ENCODE measurements around the gene WTAP.
A peak's percentile ranks its signal among the peaks of the same experiment; 100 is the strongest.

Gene WTAP

DNA sequence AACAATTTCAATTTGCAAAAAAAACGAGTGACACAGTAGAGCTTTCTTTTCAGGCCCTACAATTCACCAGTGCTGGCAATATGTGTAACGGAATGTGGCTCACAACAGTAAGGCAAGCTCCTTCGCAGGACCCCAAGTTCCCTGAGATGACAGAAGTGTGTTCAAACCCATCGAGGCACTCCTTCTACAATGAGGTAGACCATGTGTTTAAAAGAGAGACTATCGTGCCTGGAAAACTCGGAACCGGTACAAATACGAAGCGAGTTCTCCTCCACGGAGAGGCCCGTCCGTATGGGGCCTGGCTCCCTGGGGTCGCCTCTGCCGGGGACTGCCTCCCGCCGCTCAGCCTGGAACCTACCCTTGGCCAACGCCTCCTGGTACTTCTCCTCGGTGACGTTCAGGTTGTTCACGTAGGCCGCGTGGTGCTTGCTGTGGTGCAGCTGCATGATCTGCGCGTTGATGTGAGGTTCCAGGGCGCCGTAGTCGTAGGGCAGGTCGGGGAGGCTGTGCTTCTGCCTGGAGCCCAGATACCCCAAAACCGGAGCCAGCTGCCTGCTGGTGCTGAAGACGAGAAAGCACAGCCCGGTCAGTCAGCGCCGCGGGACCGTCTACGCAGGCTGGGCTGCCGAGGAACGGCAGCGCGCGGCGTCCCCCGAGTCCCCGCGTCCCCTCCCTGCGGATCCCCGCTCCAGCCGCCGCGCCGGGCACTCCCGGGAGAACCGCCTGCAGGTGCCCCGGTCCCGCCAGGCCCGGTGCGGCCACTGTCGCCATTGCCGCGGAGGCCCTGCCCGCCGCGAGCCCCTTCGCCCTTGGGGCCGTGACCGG lies 34.8 kb upstream of the WTAP start:
- TF ChIP-seq, protein P1, sequence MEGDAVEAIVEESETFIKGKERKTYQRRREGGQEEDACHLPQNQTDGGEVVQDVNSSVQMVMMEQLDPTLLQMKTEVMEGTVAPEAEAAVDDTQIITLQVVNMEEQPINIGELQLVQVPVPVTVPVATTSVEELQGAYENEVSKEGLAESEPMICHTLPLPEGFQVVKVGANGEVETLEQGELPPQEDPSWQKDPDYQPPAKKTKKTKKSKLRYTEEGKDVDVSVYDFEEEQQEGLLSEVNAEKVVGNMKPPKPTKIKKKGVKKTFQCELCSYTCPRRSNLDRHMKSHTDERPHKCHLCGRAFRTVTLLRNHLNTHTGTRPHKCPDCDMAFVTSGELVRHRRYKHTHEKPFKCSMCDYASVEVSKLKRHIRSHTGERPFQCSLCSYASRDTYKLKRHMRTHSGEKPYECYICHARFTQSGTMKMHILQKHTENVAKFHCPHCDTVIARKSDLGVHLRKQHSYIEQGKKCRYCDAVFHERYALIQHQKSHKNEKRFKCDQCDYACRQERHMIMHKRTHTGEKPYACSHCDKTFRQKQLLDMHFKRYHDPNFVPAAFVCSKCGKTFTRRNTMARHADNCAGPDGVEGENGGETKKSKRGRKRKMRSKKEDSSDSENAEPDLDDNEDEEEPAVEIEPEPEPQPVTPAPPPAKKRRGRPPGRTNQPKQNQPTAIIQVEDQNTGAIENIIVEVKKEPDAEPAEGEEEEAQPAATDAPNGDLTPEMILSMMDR (IDR thresholded peaks at IDR 0.05; ENCODE audit: insufficient read depth, low read length, poor library complexity, severe bottlenecking) = no peak
- Histone ChIP-seq H3K4me3 (replicated peaks; ENCODE audit: low read depth, low read length) (peak overlapping the region; percentile 78), H3K27me3 (replicated peaks; ENCODE audit: control insufficient read depth, insufficient read depth, low read length) (no peaks in the 10 kb centered on the region), H3K36me3 (ENCODE audit: control insufficient read depth, insufficient read depth, low read length) (peaks cover 2% of the 10 kb centered on the region)
- peak; percentile 71 for DNase-seq (ENCODE audit: extremely low read depth, insufficient read length)

DNA sequence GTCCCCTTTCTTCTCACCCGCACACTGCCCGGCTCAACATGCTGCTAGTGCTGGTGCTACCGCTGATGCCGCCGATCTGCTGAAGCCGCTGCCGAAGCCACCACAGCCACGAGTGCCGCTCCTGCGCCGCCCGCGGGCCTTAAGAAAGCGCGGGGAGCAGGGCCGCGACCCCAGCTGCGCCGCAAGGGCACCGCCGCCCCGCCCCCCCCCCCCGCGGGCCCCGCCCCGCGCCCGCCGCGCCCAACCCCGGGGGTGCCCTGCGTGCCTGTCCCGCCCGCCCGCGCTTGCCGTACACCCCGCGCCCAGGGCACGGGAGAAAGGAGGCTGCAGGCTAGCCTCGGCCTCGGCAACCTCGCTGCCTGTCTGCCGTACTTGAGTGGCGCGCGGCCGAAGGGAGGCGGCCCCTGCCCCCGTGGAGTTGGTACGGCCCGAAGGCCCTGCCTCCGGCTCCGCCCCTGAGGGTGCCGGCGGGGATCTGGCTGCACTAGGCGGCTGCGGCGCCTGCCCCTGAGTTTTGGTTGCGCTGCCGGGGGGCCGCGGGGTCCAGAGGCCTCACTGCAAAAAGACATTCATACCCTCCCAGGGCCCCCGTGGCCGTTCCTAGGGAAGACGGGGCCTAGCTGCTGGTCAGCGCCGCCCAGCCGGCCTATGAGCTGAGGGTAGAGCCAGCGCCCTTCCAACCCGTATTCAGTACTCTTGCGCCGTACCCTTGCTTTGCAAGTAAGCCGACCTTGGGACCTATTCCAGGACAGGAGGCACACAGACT lies 34.0 kb upstream of the WTAP start, which contains the start of gene SOD2:
Gene SOD2 (minus strand): TSS at position 114 of the 766 bp plus-strand sequence. CDS start 74 bp downstream, at position 40.
- DNase-seq (ENCODE audit: extremely low read depth, insufficient read length) = peak; percentile 90
- H3K27me3 ChIP-seq (replicated peaks; ENCODE audit: control insufficient read depth, insufficient read depth, low read length) = no peaks in the 10 kb centered on the region
- peaks cover 2% of the 10 kb centered on the region for H3K36me3 ChIP-seq (ENCODE audit: control insufficient read depth, insufficient read depth, low read length)
- TF ChIP-seq, protein P1 (IDR thresholded peaks at IDR 0.05; ENCODE audit: insufficient read depth, low read length, poor library complexity, severe bottlenecking) = no peak
- H3K4me3 ChIP-seq (replicated peaks; ENCODE audit: low read depth, low read length) = peak within 1 kb of the TSS; percentile 78

DNA sequence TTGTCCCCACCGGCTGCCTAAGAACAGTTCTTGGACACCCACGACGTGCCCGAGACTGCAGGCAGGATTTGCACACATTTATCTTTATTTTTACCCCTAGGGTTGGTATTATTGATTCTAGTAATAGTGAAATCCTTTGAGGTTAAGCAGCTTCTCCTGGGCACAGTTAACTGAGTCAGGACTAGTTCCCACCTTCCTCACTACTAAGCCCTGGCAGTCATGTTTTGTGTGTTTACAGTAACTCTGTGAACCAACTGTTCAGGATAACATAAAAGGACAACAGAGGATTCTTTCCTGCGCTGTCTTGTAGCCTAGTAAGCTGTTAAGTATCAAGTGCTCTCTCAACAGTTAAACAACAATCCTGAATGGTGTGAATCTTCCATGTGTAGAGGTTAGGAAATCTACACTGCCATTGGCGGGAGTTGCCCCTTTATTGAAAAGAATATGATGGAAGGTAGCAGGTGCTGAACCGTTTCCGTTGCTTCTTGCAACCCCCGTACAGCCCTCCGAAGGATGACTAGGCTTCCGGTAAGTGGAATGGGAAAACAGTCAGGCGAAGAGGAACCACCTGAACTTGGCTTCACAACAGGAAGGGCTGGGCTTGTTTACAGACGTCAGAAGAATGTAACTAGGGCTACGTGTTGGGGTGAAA lies 33.3 kb upstream of the WTAP start:
- peaks cover under 1% of the 10 kb centered on the region for H3K36me3 ChIP-seq (ENCODE audit: control insufficient read depth, insufficient read depth, low read length)
- TF ChIP-seq, protein P1 (IDR thresholded peaks at IDR 0.05; ENCODE audit: insufficient read depth, low read length, poor library complexity, severe bottlenecking) = no peak
- peak overlapping the region; percentile 78 for H3K4me3 ChIP-seq (replicated peaks; ENCODE audit: low read depth, low read length)
- H3K27me3 ChIP-seq (replicated peaks; ENCODE audit: control insufficient read depth, insufficient read depth, low read length) = no peaks in the 10 kb centered on the region
- no peak for DNase-seq (ENCODE audit: extremely low read depth, insufficient read length)

DNA sequence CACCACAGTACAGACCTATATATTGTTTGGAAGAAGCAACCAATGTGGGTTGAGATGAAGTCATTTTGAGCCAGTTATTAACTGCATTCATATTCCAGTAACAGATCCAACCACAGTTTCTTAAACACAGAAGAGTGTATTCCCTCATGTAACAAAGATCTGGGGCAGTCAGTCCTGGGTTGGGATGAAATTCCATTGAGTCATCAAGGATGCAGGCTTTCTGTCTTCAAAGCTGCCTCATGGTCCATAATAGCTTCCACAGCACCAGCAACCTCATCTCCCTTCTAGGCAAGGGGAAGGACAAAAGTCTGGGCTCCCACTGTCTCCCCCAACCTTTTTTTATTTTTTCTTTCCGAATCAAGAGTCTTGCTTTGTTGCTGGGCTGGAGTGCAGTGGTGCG lies 31.3 kb upstream of the WTAP start:
- no peaks in the 10 kb centered on the region for H3K36me3 ChIP-seq (ENCODE audit: control insufficient read depth, insufficient read depth, low read length)
- H3K4me3 ChIP-seq (replicated peaks; ENCODE audit: low read depth, low read length) = no peak overlapping the region
- H3K27me3 ChIP-seq (replicated peaks; ENCODE audit: control insufficient read depth, insufficient read depth, low read length) = no peaks in the 10 kb centered on the region
- TF ChIP-seq, protein P1 (IDR thresholded peaks at IDR 0.05; ENCODE audit: insufficient read depth, low read length, poor library complexity, severe bottlenecking) = no peak
- DNase-seq (ENCODE audit: extremely low read depth, insufficient read length) = no peak

DNA sequence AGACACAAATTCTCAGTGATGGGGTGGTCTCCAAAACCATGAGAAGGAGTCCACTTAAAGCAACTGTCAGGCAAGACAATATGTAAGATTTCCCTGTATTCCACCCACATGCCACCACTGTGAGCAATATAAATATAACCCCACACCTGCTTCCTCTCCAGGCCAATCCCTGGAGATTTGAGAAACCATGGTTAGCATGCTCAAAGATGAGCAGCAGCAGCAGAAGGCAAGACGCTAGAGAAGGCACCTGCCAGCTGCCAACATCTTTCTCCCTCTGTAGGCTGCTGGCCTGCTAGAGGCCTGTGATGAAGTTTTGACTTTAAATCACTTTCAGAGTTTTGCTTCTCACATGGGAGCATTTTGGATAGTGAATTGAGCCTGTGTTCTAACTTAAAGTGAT lies 26.3 kb upstream of the WTAP start:
- DNase-seq (ENCODE audit: extremely low read depth, insufficient read length) = no peak
- Histone ChIP-seq H3K4me3 (replicated peaks; ENCODE audit: low read depth, low read length) (no peak overlapping the region), H3K36me3 (ENCODE audit: control insufficient read depth, insufficient read depth, low read length) (no peaks in the 10 kb centered on the region), H3K27me3 (replicated peaks; ENCODE audit: control insufficient read depth, insufficient read depth, low read length) (no peaks in the 10 kb centered on the region)
- TF ChIP-seq, protein P1 (IDR thresholded peaks at IDR 0.05; ENCODE audit: insufficient read depth, low read length, poor library complexity, severe bottlenecking) = no peak
